Spleen (tissue), 11 donors: ENCODE data around the gene RANBP10. TPM values are rescaled to one million over a fixed set of nuclear protein-coding genes. Genes with fewer than 3 reads are reported as not detected.

Experiments
- DNase-seq: peaks from one replicate; pipeline ENCODE4 v3.0.0-alpha.2; 2020
- H3K27ac ChIP-seq, 8 donors: fragments of 200-600 bp; sonication (generic) in 7 of 8; 1 replicate in 4 of 8; 2 replicates in 4 of 8; pipeline versions ENCODE4 v1.5.0 to v1.8.0; 2016 to 2021; ENCODE audit warnings: inconsistent platforms in 4 of 8, mild to moderate bottlenecking in 4 of 8, moderate library complexity in 1 of 8
- H3K27me3 ChIP-seq, 7 donors: fragments of 200-600 bp; sonication (generic) in 6 of 7; replicated peaks in 1 of 7; 1 replicate in 4 of 7; 2 replicates in 3 of 7; pipeline versions ENCODE4 v1.5.0 to v1.8.0; 2016 to 2021; ENCODE audit warnings: inconsistent platforms in 3 of 7, mild to moderate bottlenecking in 1 of 7
- H3K36me3 ChIP-seq, 6 donors: fragments of 200-600 bp; sonication (generic) in 5 of 6; 1 replicate in 4 of 6; 2 replicates in 2 of 6; pipeline versions ENCODE4 v1.5.0 to v1.8.0; 2016 to 2021; ENCODE audit warnings: inconsistent platforms in 2 of 6
- H3K4me1 ChIP-seq, 6 donors: fragments of 200-600 bp; sonication (generic) in 5 of 6; 1 replicate in 3 of 6; 2 replicates in 3 of 6; pipeline versions ENCODE4 v1.5.0 to v1.8.0; 2016 to 2021; ENCODE audit warnings: inconsistent platforms in 3 of 6
- H3K4me3 ChIP-seq, 8 donors: fragments of 200-600 bp; sonication (generic) in 7 of 8; 1 replicate in 4 of 8; 2 replicates in 4 of 8; pipeline versions ENCODE4 v1.5.0 to v1.8.0; 2016 to 2021; ENCODE audit warnings: inconsistent platforms in 4 of 8, mild to moderate bottlenecking in 4 of 8, moderate library complexity in 2 of 8
- H3K9me3 ChIP-seq, 8 donors: fragments of 200-600 bp; sonication (generic) in 7 of 8; 1 replicate in 4 of 8; 2 replicates in 4 of 8; pipeline versions ENCODE4 v1.5.0 to v1.8.0; 2016 to 2021; ENCODE audit warnings: inconsistent platforms in 4 of 8
- CTCF ChIP-seq, 11 experiments: fragments of 200-600 bp in 7 of 11; fragments of 450-650 bp in 4 of 11; sonication (generic) in 4 of 11; IDR thresholded peaks in 8 of 11; conservative IDR thresholded peaks in 3 of 11; 1 replicate in 7 of 11; 2 replicates in 4 of 11; pipeline versions ENCODE4 v1.4.0 to v1.8.0; 2016 to 2021; ENCODE audit warnings: antibody characterized with exemption in 11 of 11, inconsistent platforms in 4 of 11, mild to moderate bottlenecking in 1 of 11
- POLR2A ChIP-seq, 3 donors: fragments of 450-650 bp; IDR thresholded peaks; one replicate each; pipeline ENCODE4 v1.5.1; 2017; ENCODE audit warnings: antibody characterized with exemption in 3 of 3, mild to moderate bottlenecking in 1 of 3
- POLR2AphosphoS5 ChIP-seq, 3 donors: sonication (generic); formaldehyde crosslinking; IDR thresholded peaks; one replicate each; pipeline ENCODE4 v1.5.1; 2017; ENCODE audit warnings: antibody characterized with exemption in 3 of 3
- WGBS, 5 donors: extraction: QIAGEN DNeasy Blood & Tissue Kit in 3 of 5; methylation state at CpG; one replicate each; pipeline versions ENCODE4 v1.1.5 to v1.1.7; 2013 to 2018; 5-methylcytosine and 5-hydroxymethylcytosine counted together
- intact Hi-C: fragments of 100-400 bp; cut with DNase I; formaldehyde crosslinking; loops from one replicate; pipeline ENCODE4 v1.15.0; 2023; ENCODE audit warnings: low total_unique reads
- polyA plus RNA-seq, 3 donors: library from polyadenylated mRNA; stranded (reverse); fragments of 200-250 nt; gene quantifications; one replicate each; pipeline ENCODE4 v1.2.1, GENCODE V29; 2013
- total RNA-seq, 7 donors: library from RNA; depleted of rRNA in 3 of 7; stranded (reverse); fragments of >200 nt in 3 of 7; fragmentation: NEBNext Ultra II Directional in 4 of 7; extraction: Animal tissue kit (Norgen Biotek cat#: 25700) in 4 of 7; gene quantifications; one replicate each; pipeline versions ENCODE4 v1.1.0 to v1.2.1, GENCODE V29; 2016 to 2021
- donor health status: healthy with polysubstance abuse.
- donor health status: DM: no; HTN: no; CAD: no; lungs with moderate emphysema.
- donor health status: DM: no; HTN: no; CAD: no.
- donor health status: Bipolar disorder and iron deficiency.
- donor health status: healthy.
- donor health status: DM: no; HTN: no; CAD: no.
- donor health status: DM: yes; HTN: yes; CAD: no.

The RANBP10 gene
- total and polyA plus RNA-seq, 10 donors = 6.6 to 38.6 (median 22.6) TPM

- Histone ChIP-seq H3K27ac (peak overlapping the region; percentile 57 to 92 (median 81)), H3K4me1 (peaks cover 34 to 51% (median 47%) of the 10 kb centered on the region in 6 donors), H3K9me3 (no peaks in the 10 kb centered on the region), H3K4me3 (peak overlapping the region; percentile 73 to 98 (median 86)), H3K36me3 (peaks cover 0 to 25% (median 0%) of the 10 kb centered on the region in 6 donors), H3K27me3 (no peaks in the 10 kb centered on the region)
- intact Hi-C loops = loop anchor here (10.0 kb wide), 2 partner anchors 52 to 282 kb away; partner anchors contain the start of gene RIPOR1
- DNase-seq = no peak
- TF ChIP-seq CTCF (IDR thresholded peaks at IDR 0.05 in 8 of 11, conservative IDR thresholded peaks at IDR 0.05 in 3 of 11) = no peak
- no peak for TF ChIP-seq POLR2AphosphoS5 (IDR thresholded peaks at IDR 0.05)
- TF ChIP-seq POLR2A (IDR thresholded peaks at IDR 0.05) = no peak
- 34 to 38% (median 36%) methylated on average over 24 of the region's 24 CpGs for WGBS, 5 donors
These were observed 855 bp upstream of the RANBP10 start for GRCh38 chr16:67807148-67807682.

GRCh38 chr16:67805718-67806427 is 487 bp downstream of the RANBP10 start:
- 1 to 2% (median 1%) methylated on average over 14 to 26 of the region's 26 CpGs for WGBS, 5 donors
- intact Hi-C loops = loop anchor here (10.0 kb wide), 2 partner anchors 51 to 281 kb away; partner anchors contain the start of gene RIPOR1
- H3K27me3 ChIP-seq = no peaks in the 10 kb centered on the region
- peak; percentile 88 for DNase-seq
- H3K9me3 ChIP-seq = no peaks in the 10 kb centered on the region
- peaks cover 43 to 64% (median 60%) of the 10 kb centered on the region in 6 donors for H3K4me1 ChIP-seq
- H3K4me3 ChIP-seq = peak overlapping the region; percentile 73 to 98 (median 86)
- peak overlapping the region; percentile 66 to 92 (median 82) for H3K27ac ChIP-seq
- no peak for TF ChIP-seq POLR2A (IDR thresholded peaks at IDR 0.05)
- TF ChIP-seq POLR2AphosphoS5 (IDR thresholded peaks at IDR 0.05) = no peak
- TF ChIP-seq CTCF (IDR thresholded peaks at IDR 0.05 in 8 of 11, conservative IDR thresholded peaks at IDR 0.05 in 3 of 11) = no peak
- peaks cover 0 to 38% (median 3%) of the 10 kb centered on the region in 6 donors for H3K36me3 ChIP-seq

GRCh38 chr16:67804853-67805542 is 1.4 kb downstream of the RANBP10 start:
- H3K27ac ChIP-seq = peak overlapping the region in 2 of 8 donors; percentile 16 to 91
- intact Hi-C loops = loop anchor here (10.0 kb wide), 2 partner anchors 50 to 280 kb away; partner anchors contain the start of gene RIPOR1
- H3K4me3 ChIP-seq = peak overlapping the region; percentile 73 to 98 (median 86)
- 77 to 90% (median 84%) methylated on average over 4 of the region's 4 CpGs for WGBS, 5 donors
- H3K9me3 ChIP-seq = no peaks in the 10 kb centered on the region
- H3K36me3 ChIP-seq = peaks cover 0 to 47% (median 5%) of the 10 kb centered on the region in 6 donors
- TF ChIP-seq POLR2AphosphoS5 (IDR thresholded peaks at IDR 0.05) = no peak
- no peak for TF ChIP-seq CTCF (IDR thresholded peaks at IDR 0.05 in 8 of 11, conservative IDR thresholded peaks at IDR 0.05 in 3 of 11)
- TF ChIP-seq POLR2A (IDR thresholded peaks at IDR 0.05) = no peak
- no peak for DNase-seq
- peaks cover 43 to 73% (median 65%) of the 10 kb centered on the region in 6 donors for H3K4me1 ChIP-seq
- no peaks in the 10 kb centered on the region for H3K27me3 ChIP-seq
